WTC11 (cell line): ENCODE measurements around the gene DUSP22. TPM values are rescaled to one million over a fixed set of nuclear protein-coding genes. Genes with fewer than 3 reads are reported as not detected.

Experiments
- ATAC-seq: fragments of 200-7000 bp; cut with Tn5 transposase; 2 replicates; pipeline ENCODE4 v1.10.0; 2021; ENCODE audit warnings: mild to moderate bottlenecking, moderate library complexity
- CTCF ChIA-PET: fragments of 300-600 bp; sonication (Branson Sonifier 250); formaldehyde crosslinking; loops from one replicate; lab custom pipeline; 2021; ENCODE audit warnings: antibody characterized with exemption; lab: Charles Lee
- POLR2A ChIA-PET: fragments of 350-600 bp; sonication (Branson Sonifier 250); formaldehyde crosslinking; loops from one replicate; lab custom pipeline; 2021; ENCODE audit warnings: antibody characterized with exemption; lab: Charles Lee
- DNase-seq: peaks from one replicate; pipeline ENCODE4 v3.0.0; 2021; ENCODE audit warnings: low spot score
- H3K27ac Mint-ChIP-seq: 2 replicates; pipeline ENCODE4 v1.8.0; 2021; ENCODE audit warnings: mixed read lengths
- H3K27me3 Mint-ChIP-seq: 2 replicates; pipeline ENCODE4 v1.8.0; 2021; ENCODE audit warnings: low read depth, mild to moderate bottlenecking, moderate library complexity, mixed read lengths
- H3K36me3 Mint-ChIP-seq: 2 replicates; pipeline ENCODE4 v1.8.0; 2021; ENCODE audit warnings: mixed read lengths
- H3K4me1 Mint-ChIP-seq: 2 replicates; pipeline ENCODE4 v1.8.0; 2022; ENCODE audit warnings: mixed read lengths
- H3K4me3 Mint-ChIP-seq: 2 replicates; pipeline ENCODE4 v1.8.0; 2021; ENCODE audit warnings: mild to moderate bottlenecking, moderate library complexity, mixed read lengths
- H3K9me3 Mint-ChIP-seq: 2 replicates; pipeline ENCODE4 v1.8.0; 2021; ENCODE audit warnings: mixed read lengths
- ESRRA ChIP-seq: sonication (generic); formaldehyde crosslinking; IDR thresholded peaks from 2 replicates; pipeline ENCODE4 v1.8.1; 2022; ENCODE audit warnings: mild to moderate bottlenecking, missing genetic modification reagents, borderline replicate concordance
- ETV6 ChIP-seq: sonication (generic); formaldehyde crosslinking; IDR thresholded peaks from 2 replicates; pipeline ENCODE4 v1.8.1; 2022; ENCODE audit warnings: mild to moderate bottlenecking, missing genetic modification reagents
- FOXK1 ChIP-seq: sonication (generic); formaldehyde crosslinking; IDR thresholded peaks from 2 replicates; pipeline ENCODE4 v1.8.0; 2022; ENCODE audit warnings: mild to moderate bottlenecking, moderate library complexity, missing genetic modification reagents
- FOXP1 ChIP-seq: sonication (generic); formaldehyde crosslinking; IDR thresholded peaks from 2 replicates; pipeline ENCODE4 v1.8.0; 2022; ENCODE audit warnings: missing genetic modification reagents, mild to moderate bottlenecking, moderate library complexity, borderline replicate concordance
- GTF2I ChIP-seq: fragments of 250-450 bp; sonication (Bioruptor Pico); conservative IDR thresholded peaks from 2 replicates; pipeline ENCODE4 v1.4.0; 2021; ENCODE audit warnings: mild to moderate bottlenecking
- KAT7 ChIP-seq: sonication (generic); formaldehyde crosslinking; IDR thresholded peaks from 2 replicates; pipeline ENCODE4 v1.8.1; 2023; ENCODE audit warnings: missing genetic modification reagents, mild to moderate bottlenecking, borderline replicate concordance
- NFE2L1 ChIP-seq: sonication (generic); formaldehyde crosslinking; IDR thresholded peaks from 2 replicates; pipeline ENCODE4 v1.8.1; 2023; ENCODE audit warnings: missing genetic modification reagents
- NFYB ChIP-seq: sonication (generic); formaldehyde crosslinking; conservative IDR thresholded peaks from 2 replicates; pipeline ENCODE4 v1.8.0; 2022; ENCODE audit warnings: low read depth, missing genetic modification reagents
- OVOL2 ChIP-seq: fragments of 250-450 bp; sonication (Bioruptor Pico); IDR thresholded peaks from 2 replicates; pipeline ENCODE4 v1.9.0; 2021; ENCODE audit warnings: mild to moderate bottlenecking, borderline replicate concordance
- RELA ChIP-seq: sonication (generic); formaldehyde crosslinking; IDR thresholded peaks from 2 replicates; pipeline ENCODE4 v1.8.1; 2022; ENCODE audit warnings: missing genetic modification reagents, mild to moderate bottlenecking, borderline replicate concordance
- SMAD4 ChIP-seq: sonication (generic); formaldehyde crosslinking; IDR thresholded peaks from 2 replicates; pipeline ENCODE4 v1.8.0; 2022; ENCODE audit warnings: mild to moderate bottlenecking, missing genetic modification reagents
- SOX15 ChIP-seq: fragments of 250-450 bp; sonication (Bioruptor Pico); IDR thresholded peaks from 2 replicates; pipeline ENCODE4 v1.9.0; 2021; ENCODE audit warnings: mild to moderate bottlenecking
- TCF7 ChIP-seq: sonication (generic); formaldehyde crosslinking; IDR thresholded peaks from 2 replicates; pipeline ENCODE4 v1.8.0; 2022; ENCODE audit warnings: mild to moderate bottlenecking, low read depth, missing genetic modification reagents, moderate library complexity
- TP53 ChIP-seq: sonication (generic); formaldehyde crosslinking; IDR thresholded peaks from 2 replicates; pipeline ENCODE4 v1.8.1; 2023; ENCODE audit warnings: mild to moderate bottlenecking, missing genetic modification reagents
- ZNF232 ChIP-seq: sonication (generic); formaldehyde crosslinking; IDR thresholded peaks from 2 replicates; pipeline ENCODE4 v1.8.0; 2022; ENCODE audit warnings: mild to moderate bottlenecking, missing genetic modification reagents
- ZNF423 ChIP-seq: fragments of 250-450 bp; sonication (Bioruptor Pico); IDR thresholded peaks from 2 replicates; pipeline ENCODE4 v2.1.2; 2022; ENCODE audit warnings: mild to moderate bottlenecking, moderate library complexity
- total RNA-seq: library from RNA; stranded (reverse); gene quantifications from 3 replicates; pipeline ENCODE4 v1.2.3, GENCODE V29; 2021
- TF ChIP-seq, protein P1 (sequence below): sonication (generic); formaldehyde crosslinking; conservative IDR thresholded peaks from 2 replicates; pipeline ENCODE4 v1.8.1; 2023; ENCODE audit warnings: mild to moderate bottlenecking, low read depth, missing genetic modification reagents, moderate library complexity
- TF ChIP-seq, protein P2 (sequence below): sonication (generic); formaldehyde crosslinking; IDR thresholded peaks from 2 replicates; pipeline ENCODE4 v1.8.1; 2023; ENCODE audit warnings: mild to moderate bottlenecking, missing genetic modification reagents, borderline replicate concordance
- TF ChIP-seq, protein P3 (sequence below): sonication (generic); formaldehyde crosslinking; IDR thresholded peaks from 2 replicates; pipeline ENCODE4 v1.8.1; 2022; ENCODE audit warnings: mild to moderate bottlenecking, missing genetic modification reagents, moderate library complexity, borderline replicate concordance
- TF ChIP-seq, protein P4 (sequence below): sonication (generic); formaldehyde crosslinking; IDR thresholded peaks from 2 replicates; pipeline ENCODE4 v1.8.1; 2022; ENCODE audit warnings: missing genetic modification reagents, borderline replicate concordance
- TF ChIP-seq, protein P5 (sequence below): sonication (generic); formaldehyde crosslinking; IDR thresholded peaks from 2 replicates; pipeline ENCODE4 v1.8.0; 2022; ENCODE audit warnings: mild to moderate bottlenecking, missing genetic modification reagents
- TF ChIP-seq, protein P6 (sequence below): fragments of 250-450 bp; sonication (Bioruptor Pico); IDR thresholded peaks from 2 replicates; pipeline ENCODE4 v1.9.0; 2021; ENCODE audit warnings: moderate library complexity, mild to moderate bottlenecking, inconsistent platforms, borderline replicate concordance
- TF ChIP-seq, protein P7 (sequence below): sonication (generic); formaldehyde crosslinking; IDR thresholded peaks from 2 replicates; pipeline ENCODE4 v1.8.1; 2023; ENCODE audit warnings: mild to moderate bottlenecking, missing genetic modification reagents, moderate library complexity

DUSP22 gene
- total RNA-seq, 1 experiment from 2014 or later = 38.5 TPM

DNA sequence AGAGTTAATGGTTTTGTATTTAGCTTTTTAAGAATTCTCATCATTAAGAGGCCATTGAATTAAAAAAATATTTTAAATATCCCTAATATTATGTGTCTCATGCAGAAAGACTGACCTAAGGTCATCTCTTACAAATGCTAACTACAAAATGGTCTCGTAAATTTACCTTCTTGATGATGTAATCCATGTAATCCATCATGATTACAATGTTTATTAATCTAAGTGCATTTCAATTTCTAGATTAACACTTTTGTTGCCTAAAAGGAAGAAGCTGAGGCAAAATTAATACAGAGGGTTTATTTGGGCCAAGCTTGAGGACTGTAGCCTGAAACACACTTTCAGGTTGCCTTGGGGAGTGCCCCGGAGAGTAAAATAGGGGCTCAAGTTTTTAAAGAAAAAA is 18.4 kb downstream of the DUSP22 start:
- no peak for DNase-seq
- POLR2A ChIA-PET = no interaction called here
- Mint-ChIP-seq H3K27me3 (no peaks in the 10 kb centered on the region; the same call in 1 of the 2 replicates), H3K9me3 (peaks cover 56% of the 10 kb centered on the region), H3K4me1 (peaks cover 18% of the 10 kb centered on the region), H3K4me3 (no peak overlapping the region), H3K36me3 (peaks cover 62% of the 10 kb centered on the region), H3K27ac (no peak overlapping the region)
- no peak for ATAC-seq
- CTCF ChIA-PET = no interaction called here
- no peak for TF ChIP-seq RELA
- TF ChIP-seq, protein P1, sequence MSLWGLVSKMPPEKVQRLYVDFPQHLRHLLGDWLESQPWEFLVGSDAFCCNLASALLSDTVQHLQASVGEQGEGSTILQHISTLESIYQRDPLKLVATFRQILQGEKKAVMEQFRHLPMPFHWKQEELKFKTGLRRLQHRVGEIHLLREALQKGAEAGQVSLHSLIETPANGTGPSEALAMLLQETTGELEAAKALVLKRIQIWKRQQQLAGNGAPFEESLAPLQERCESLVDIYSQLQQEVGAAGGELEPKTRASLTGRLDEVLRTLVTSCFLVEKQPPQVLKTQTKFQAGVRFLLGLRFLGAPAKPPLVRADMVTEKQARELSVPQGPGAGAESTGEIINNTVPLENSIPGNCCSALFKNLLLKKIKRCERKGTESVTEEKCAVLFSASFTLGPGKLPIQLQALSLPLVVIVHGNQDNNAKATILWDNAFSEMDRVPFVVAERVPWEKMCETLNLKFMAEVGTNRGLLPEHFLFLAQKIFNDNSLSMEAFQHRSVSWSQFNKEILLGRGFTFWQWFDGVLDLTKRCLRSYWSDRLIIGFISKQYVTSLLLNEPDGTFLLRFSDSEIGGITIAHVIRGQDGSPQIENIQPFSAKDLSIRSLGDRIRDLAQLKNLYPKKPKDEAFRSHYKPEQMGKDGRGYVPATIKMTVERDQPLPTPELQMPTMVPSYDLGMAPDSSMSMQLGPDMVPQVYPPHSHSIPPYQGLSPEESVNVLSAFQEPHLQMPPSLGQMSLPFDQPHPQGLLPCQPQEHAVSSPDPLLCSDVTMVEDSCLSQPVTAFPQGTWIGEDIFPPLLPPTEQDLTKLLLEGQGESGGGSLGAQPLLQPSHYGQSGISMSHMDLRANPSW (CRISPR knock-in tag) = no peak
- TF ChIP-seq NFYB = no peak
- TF ChIP-seq, protein P2, sequence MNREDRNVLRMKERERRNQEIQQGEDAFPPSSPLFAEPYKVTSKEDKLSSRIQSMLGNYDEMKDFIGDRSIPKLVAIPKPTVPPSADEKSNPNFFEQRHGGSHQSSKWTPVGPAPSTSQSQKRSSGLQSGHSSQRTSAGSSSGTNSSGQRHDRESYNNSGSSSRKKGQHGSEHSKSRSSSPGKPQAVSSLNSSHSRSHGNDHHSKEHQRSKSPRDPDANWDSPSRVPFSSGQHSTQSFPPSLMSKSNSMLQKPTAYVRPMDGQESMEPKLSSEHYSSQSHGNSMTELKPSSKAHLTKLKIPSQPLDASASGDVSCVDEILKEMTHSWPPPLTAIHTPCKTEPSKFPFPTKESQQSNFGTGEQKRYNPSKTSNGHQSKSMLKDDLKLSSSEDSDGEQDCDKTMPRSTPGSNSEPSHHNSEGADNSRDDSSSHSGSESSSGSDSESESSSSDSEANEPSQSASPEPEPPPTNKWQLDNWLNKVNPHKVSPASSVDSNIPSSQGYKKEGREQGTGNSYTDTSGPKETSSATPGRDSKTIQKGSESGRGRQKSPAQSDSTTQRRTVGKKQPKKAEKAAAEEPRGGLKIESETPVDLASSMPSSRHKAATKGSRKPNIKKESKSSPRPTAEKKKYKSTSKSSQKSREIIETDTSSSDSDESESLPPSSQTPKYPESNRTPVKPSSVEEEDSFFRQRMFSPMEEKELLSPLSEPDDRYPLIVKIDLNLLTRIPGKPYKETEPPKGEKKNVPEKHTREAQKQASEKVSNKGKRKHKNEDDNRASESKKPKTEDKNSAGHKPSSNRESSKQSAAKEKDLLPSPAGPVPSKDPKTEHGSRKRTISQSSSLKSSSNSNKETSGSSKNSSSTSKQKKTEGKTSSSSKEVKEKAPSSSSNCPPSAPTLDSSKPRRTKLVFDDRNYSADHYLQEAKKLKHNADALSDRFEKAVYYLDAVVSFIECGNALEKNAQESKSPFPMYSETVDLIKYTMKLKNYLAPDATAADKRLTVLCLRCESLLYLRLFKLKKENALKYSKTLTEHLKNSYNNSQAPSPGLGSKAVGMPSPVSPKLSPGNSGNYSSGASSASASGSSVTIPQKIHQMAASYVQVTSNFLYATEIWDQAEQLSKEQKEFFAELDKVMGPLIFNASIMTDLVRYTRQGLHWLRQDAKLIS (CRISPR knock-in tag) = no peak
- TF ChIP-seq TCF7 = no peak
- TF ChIP-seq TP53 = no peak
- TF ChIP-seq KAT7 (CRISPR knock-in tag) = no peak
- TF ChIP-seq ETV6 (CRISPR knock-in tag) = no peak
- no peak for TF ChIP-seq ZNF423
- no peak for TF ChIP-seq ESRRA (CRISPR knock-in tag)
- no peak for TF ChIP-seq GTF2I (CRISPR knock-in tag)
- TF ChIP-seq, protein P3, sequence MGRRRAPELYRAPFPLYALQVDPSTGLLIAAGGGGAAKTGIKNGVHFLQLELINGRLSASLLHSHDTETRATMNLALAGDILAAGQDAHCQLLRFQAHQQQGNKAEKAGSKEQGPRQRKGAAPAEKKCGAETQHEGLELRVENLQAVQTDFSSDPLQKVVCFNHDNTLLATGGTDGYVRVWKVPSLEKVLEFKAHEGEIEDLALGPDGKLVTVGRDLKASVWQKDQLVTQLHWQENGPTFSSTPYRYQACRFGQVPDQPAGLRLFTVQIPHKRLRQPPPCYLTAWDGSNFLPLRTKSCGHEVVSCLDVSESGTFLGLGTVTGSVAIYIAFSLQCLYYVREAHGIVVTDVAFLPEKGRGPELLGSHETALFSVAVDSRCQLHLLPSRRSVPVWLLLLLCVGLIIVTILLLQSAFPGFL (CRISPR knock-in tag) = no peak

DNA sequence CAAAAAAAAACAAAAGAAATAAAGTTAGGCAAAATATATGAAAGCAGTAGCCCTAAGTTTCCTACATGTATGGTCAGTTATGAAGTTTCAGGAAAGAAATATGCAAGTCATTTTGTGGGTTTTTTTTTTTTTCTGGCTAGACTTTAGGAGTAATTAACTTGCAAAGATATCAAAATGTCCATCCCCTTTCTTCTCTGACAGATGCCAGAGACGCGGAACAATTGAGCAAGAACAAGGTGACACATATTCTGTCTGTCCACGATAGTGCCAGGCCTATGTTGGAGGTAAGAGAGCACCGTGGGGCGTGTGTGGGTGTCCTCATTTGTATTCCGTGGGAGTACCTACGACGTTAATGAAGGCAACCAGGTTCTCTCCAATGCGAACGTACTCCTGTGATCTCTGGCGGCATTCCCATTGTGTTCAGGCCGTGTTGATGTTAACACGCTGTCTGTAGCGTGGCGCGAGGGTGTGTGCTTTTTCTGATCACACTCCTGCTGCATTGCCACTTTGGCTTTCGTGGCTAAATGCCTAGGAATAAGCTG is 19.5 kb downstream of the DUSP22 start:
- no peak for ATAC-seq
- no peak overlapping the region for H3K4me3 Mint-ChIP-seq
- H3K36me3 Mint-ChIP-seq = peaks cover 69% of the 10 kb centered on the region
- H3K27ac Mint-ChIP-seq = no peak overlapping the region
- ChIA-PET POLR2A (no interaction called here), CTCF (interaction anchor here (2.2 kb wide), 1 partner anchor 11 kb away, joined by 8 read pairs; no protein-coding TSS in a partner anchor)
- peaks cover 18% of the 10 kb centered on the region for H3K4me1 Mint-ChIP-seq
- DNase-seq = no peak
- H3K27me3 Mint-ChIP-seq = no peaks in the 10 kb centered on the region; the same call in 1 of the 2 replicates
- H3K9me3 Mint-ChIP-seq = peaks cover 63% of the 10 kb centered on the region
- no peak for TF ChIP-seq FOXP1 (CRISPR knock-in tag)
- TF ChIP-seq, protein P4, sequence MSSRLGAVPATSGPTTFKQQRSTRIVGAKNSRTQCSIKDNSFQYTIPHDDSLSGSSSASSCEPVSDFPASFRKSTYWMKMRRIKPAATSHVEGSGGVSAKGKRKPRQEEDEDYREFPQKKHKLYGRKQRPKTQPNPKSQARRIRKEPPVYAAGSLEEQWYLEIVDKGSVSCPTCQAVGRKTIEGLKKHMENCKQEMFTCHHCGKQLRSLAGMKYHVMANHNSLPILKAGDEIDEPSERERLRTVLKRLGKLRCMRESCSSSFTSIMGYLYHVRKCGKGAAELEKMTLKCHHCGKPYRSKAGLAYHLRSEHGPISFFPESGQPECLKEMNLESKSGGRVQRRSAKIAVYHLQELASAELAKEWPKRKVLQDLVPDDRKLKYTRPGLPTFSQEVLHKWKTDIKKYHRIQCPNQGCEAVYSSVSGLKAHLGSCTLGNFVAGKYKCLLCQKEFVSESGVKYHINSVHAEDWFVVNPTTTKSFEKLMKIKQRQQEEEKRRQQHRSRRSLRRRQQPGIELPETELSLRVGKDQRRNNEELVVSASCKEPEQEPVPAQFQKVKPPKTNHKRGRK (CRISPR knock-in tag) = no peak
- no peak for TF ChIP-seq ZNF232 (CRISPR knock-in tag)
- TF ChIP-seq OVOL2 (CRISPR knock-in tag) = no peak
- TF ChIP-seq, protein P5, sequence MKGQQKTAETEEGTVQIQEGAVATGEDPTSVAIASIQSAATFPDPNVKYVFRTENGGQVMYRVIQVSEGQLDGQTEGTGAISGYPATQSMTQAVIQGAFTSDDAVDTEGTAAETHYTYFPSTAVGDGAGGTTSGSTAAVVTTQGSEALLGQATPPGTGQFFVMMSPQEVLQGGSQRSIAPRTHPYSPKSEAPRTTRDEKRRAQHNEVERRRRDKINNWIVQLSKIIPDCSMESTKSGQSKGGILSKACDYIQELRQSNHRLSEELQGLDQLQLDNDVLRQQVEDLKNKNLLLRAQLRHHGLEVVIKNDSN = no peak
- no peak for TF ChIP-seq SMAD4 (CRISPR knock-in tag)
- no peak for TF ChIP-seq SOX15 (CRISPR knock-in tag)
- TF ChIP-seq, protein P6, sequence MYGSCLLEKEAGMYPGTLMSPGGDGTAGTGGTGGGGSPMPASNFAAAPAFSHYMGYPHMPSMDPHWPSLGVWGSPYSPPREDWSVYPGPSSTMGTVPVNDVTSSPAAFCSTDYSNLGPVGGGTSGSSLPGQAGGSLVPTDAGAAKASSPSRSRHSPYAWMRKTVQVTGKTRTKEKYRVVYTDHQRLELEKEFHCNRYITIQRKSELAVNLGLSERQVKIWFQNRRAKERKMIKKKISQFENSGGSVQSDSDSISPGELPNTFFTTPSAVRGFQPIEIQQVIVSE (CRISPR knock-in tag) = no peak
- TF ChIP-seq FOXK1 (CRISPR knock-in tag) = no peak
- no peak for TF ChIP-seq NFE2L1 (CRISPR knock-in tag)
- TF ChIP-seq, protein P7, sequence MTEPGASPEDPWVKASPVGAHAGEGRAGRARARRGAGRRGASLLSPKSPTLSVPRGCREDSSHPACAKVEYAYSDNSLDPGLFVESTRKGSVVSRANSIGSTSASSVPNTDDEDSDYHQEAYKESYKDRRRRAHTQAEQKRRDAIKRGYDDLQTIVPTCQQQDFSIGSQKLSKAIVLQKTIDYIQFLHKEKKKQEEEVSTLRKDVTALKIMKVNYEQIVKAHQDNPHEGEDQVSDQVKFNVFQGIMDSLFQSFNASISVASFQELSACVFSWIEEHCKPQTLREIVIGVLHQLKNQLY (CRISPR knock-in tag) = no peak
